B cell (primary cell): ENCODE data around the gene ICAM5.

ENCODE experiments used
- CTCF ChIP-seq: fragments of 200-600 bp; IDR thresholded peaks from one replicate; pipeline ENCODE4 v1.8.0; 2022; ENCODE audit warnings: antibody characterized with exemption, mild to moderate bottlenecking
- EZH2 ChIP-seq: IDR thresholded peaks from 2 replicates; pipeline ENCODE4 v1.6.1; 2012; ENCODE audit warnings: borderline replicate concordance, low read depth, mild to moderate bottlenecking, moderate library complexity, low read length; ENCODE audit not compliant: insufficient read depth, poor library complexity, severe bottlenecking

DNA sequence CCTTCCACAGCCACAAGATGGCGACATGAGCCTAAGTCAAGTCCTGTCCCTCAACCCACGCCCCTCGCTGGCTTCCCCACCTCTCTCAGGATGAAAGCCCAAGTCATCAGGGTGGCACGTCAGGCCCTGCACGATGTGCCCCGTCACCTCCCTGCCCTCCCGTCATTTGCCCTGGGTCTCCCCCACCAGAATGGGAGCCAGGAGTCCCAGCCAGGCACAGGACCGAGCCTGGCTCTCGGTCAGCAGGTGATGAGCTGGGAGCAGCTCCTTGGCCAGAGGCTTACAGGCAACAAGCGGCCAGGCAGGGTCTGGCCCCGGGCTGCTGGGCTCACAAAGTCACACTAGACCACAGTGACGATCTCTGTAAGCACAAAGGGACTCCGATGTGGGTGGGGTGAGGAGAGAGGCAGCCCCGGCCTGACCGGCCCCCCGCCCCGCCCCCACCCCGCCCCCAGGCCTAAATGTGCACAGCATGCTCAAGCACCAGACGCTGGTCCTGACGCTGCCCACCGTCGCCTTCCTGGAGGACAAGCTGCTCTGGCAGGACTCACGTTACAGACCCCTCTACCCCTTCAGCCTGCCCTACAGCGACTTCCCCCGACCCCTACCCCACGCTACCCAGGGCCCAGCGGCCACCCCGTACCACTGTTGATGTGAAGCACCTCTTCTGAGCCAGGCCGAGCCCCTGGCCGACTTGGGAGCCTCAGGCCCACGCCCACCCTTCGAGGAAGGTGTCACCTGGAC, 30.4 kb upstream of the ICAM5 start:
- TF ChIP-seq CTCF (peak; percentile 80), EZH2 (no peak)
